Measurements from ENCODE around the gene HNMT.
"Not testable (repeated sequence)": the region's sequence is repeated elsewhere in the genome, so short reads cannot be mapped to it uniquely, and the experiment has no call there.

Gene HNMT

DNA sequence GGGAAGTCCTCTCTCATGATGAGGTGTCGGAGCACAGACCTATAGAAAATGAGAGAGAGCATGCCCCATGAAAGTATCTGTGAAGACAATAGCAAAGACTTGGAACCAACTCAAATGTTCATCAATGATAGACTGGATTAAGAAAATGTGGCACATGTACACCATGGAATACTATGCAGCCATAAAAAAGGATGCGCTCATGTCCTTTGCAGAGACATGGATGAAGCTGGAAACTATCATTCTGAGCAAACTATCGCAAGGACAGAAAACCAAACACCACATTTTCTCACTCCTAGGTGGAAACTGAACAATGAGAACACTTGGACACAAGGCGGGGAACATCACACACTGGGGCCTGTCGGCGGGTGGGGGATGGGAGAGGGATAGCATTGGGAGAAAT lies 79.3 kb downstream of the HNMT start:
- DNase-seq (ENCODE audit: low spot score): not testable (repeated sequence)

DNA sequence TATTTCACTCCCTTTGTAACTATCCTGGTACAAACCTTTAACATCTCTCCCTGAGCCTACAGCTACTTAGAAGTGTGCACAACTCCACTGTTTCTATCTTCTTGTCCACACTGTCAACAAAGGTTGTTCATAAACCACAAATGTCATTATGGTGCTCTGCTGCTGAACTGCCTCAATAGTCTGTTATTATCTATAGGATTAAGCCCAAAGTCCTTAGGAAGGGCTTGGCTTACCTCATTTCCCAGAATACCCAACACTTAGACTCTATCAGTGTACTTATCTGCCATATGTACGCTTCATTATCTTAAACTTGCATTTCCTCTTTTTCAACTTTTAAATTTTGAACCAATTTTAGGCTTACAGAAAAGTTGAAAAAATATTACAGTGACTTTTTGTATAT lies 94.2 kb downstream of the HNMT start:
- no peak for DNase-seq (ENCODE audit: low spot score)

DNA sequence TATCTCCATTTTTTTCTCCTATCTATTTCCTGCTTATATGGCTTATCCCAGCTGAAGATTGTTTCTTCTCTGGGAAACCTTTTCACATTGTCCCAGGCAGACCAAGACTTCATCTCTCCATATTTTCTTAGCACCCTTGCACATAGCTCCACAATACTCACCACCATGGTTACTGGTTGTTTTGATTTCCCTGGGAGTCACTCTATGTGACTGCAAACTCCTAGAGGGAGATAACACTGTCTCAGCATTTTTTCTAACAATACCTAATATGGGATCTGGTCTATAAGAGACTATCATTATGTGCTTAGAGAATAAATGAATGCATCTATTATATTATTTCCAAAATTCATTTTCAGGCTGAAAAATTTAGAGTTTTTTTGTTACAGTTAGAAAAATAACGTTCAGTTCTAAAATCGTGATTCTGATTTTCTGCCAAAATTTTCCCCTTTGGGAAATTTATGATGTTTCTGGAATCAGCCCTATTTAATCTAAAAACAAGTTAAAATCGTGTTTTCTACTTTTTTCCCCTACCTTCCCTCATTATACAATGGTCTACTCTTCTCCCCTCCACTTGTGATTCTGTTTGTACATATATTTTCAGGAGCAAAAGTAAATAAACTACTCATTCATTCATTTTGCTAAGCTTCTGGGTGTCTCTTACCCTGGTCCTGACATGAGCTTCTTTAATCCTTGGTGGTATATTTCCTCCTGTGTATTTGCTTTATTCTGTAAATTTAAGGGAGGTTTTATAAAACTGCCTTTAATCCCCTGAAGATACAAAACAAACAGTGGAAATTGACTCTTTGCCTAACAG lies 95.4 kb downstream of the HNMT start:
- no peak for DNase-seq (ENCODE audit: low spot score)

DNA sequence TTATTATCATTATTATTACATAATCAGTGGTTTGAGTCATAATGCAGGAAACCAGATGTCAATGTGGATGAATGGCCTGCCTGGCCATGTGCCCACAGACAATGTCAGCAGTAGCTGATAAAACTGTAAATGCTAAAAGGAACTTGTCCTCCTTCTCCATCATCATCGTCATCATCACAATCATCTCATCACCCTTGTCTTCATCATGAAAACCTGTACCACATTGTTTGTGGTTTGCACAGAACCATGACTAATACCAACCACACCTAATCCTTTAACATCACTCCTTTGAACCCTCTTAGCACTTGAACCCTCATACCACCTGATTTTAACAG lies 96.0 kb downstream of the HNMT start:
- no peak for DNase-seq (ENCODE audit: low spot score)

DNA sequence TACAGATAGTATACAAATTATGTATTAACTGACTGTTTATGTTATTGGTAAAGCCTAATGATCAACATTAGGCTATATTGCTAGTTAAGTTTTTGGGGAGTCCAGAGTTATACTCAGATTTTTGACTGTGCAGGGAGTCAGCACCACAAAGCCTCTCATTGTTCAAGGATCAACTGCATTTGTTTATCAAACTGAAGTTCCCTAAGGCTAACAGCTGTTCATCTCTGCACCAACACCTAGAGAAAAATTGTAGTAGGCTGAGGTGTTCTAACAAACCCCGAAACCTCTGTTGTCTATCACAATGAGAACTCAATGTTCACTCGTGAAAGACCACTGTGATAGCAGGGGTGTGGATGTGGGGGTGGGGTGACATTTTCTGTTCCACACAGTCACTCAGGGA lies 97.7 kb downstream of the HNMT start:
- no peak for DNase-seq (ENCODE audit: low spot score)

DNA sequence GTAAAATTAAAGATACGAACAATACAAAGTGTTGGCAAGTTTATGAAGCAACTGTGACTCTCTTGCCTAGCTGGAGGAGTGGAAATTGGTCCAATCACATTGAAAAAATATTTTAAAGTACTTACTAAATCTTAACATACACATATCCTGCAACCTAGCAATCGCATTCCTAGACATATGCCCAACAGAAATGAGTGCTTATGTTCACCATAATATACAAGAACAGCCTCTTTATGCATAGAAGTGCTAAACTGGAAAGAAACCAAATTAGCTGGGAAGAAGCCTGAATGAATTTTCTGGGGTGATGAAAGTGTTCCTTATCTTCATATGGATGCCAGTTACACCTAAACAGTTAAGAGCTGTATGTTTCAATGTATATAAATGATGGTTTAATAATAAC lies 98.9 kb downstream of the HNMT start:
- no peak for DNase-seq (ENCODE audit: low spot score)
